NT2/D1 (cell line): ENCODE data around the gene TYRO3.
A peak's percentile ranks its signal among the peaks of the same experiment; 100 is the strongest.
"Not testable (repeated sequence)": the region's sequence is repeated elsewhere in the genome, so short reads cannot be mapped to it uniquely, and the experiment has no call there.

Source experiments
- DNase-seq: peaks from one replicate; pipeline ENCODE4 v3.0.0-alpha.2; 2011; ENCODE audit warnings: low read depth, low spot score
- H3K27me3 ChIP-seq: 2 replicates; pipeline ENCODE4 v1.6.0; 2011; ENCODE audit warnings: mild to moderate bottlenecking; ENCODE audit not compliant: insufficient read length, insufficient read depth
- H3K36me3 ChIP-seq: 2 replicates; pipeline ENCODE4 v1.6.1; 2011; ENCODE audit warnings: mild to moderate bottlenecking, low read length, mixed read lengths; ENCODE audit not compliant: insufficient read depth, insufficient read length
- H3K4me1 ChIP-seq: 2 replicates; pipeline ENCODE4 v1.5.1; 2011; ENCODE audit not compliant: insufficient read depth, insufficient read length
- H3K4me3 ChIP-seq: 2 replicates; pipeline ENCODE4 v1.5.1; 2011; ENCODE audit warnings: low read depth; ENCODE audit not compliant: insufficient read length
- H3K9ac ChIP-seq: 2 replicates; pipeline ENCODE4 v1.6.0; 2011; ENCODE audit warnings: low read depth; ENCODE audit not compliant: insufficient read length
- H3K9me3 ChIP-seq: 2 replicates; pipeline ENCODE4 v1.5.1; 2011; ENCODE audit warnings: mild to moderate bottlenecking, low read length; ENCODE audit not compliant: insufficient read depth
- SUZ12 ChIP-seq: IDR thresholded peaks from 2 replicates; pipeline ENCODE4 v1.6.1; 2011; ENCODE audit not compliant: insufficient read length, insufficient read depth; ENCODE audit errors: extremely low read depth
- YY1 ChIP-seq: IDR thresholded peaks from 2 replicates; pipeline ENCODE4 v1.6.1; 2011; ENCODE audit not compliant: insufficient read length, insufficient read depth
- ZNF274 ChIP-seq: IDR thresholded peaks from 2 replicates; pipeline ENCODE4 v1.6.1; 2011; ENCODE audit warnings: mild to moderate bottlenecking, low read depth, low read length

The TYRO3 gene

GRCh38 chr15:41584636-41585126 is 25.7 kb downstream of the TYRO3 start:
- TF ChIP-seq YY1 (no peak), SUZ12 (no peak), ZNF274 (no peak)
- no peaks in the 10 kb centered on the region for H3K27me3 ChIP-seq

GRCh38 chr15:41585127-41586047 is 26.4 kb downstream of the TYRO3 start:
- DNase-seq, result no peak
- H3K9me3 ChIP-seq, result no peaks in the 10 kb centered on the region
- H3K4me1 ChIP-seq, result peaks cover 2% of the 10 kb centered on the region
- H3K4me3 ChIP-seq, result peak overlapping the region; percentile 43
- H3K27me3 ChIP-seq, result no peaks in the 10 kb centered on the region
- TF ChIP-seq SUZ12 (no peak), ZNF274 (no peak), YY1 (no peak)
- no peaks in the 10 kb centered on the region for H3K36me3 ChIP-seq
- peak overlapping the region; percentile 79 for H3K9ac ChIP-seq

More at GRCh38 chr15:41584636-41585126, 25.7 kb downstream of the TYRO3 start:
- DNase-seq, result no peak
- no peaks in the 10 kb centered on the region for H3K9me3 ChIP-seq
- H3K9ac ChIP-seq, result peak overlapping the region; percentile 79
- H3K4me1 ChIP-seq, result peaks cover 2% of the 10 kb centered on the region
- peak overlapping the region; percentile 43 for H3K4me3 ChIP-seq
- no peaks in the 10 kb centered on the region for H3K36me3 ChIP-seq

GRCh38 chr15:41586531-41587282 is 27.7 kb downstream of the TYRO3 start:
- not testable (repeated sequence) for H3K4me3 ChIP-seq, H3K9ac ChIP-seq, H3K36me3 ChIP-seq, DNase-seq, H3K27me3 ChIP-seq, H3K9me3 ChIP-seq, H3K4me1 ChIP-seq

- not testable (repeated sequence) for H3K9me3 ChIP-seq, H3K36me3 ChIP-seq, H3K27me3 ChIP-seq, H3K9ac ChIP-seq, H3K4me1 ChIP-seq, DNase-seq, H3K4me3 ChIP-seq
Observed at GRCh38 chr15:41589018-41589417, 30.0 kb downstream of the TYRO3 start.

GRCh38 chr15:41589571-41589970 is 30.6 kb downstream of the TYRO3 start:
- not testable (repeated sequence) for H3K36me3 ChIP-seq, H3K9ac ChIP-seq, H3K4me1 ChIP-seq, H3K9me3 ChIP-seq, H3K27me3 ChIP-seq, DNase-seq, H3K4me3 ChIP-seq

- not testable (repeated sequence) for H3K9me3 ChIP-seq, H3K27me3 ChIP-seq, H3K9ac ChIP-seq, DNase-seq, H3K36me3 ChIP-seq, H3K4me1 ChIP-seq, H3K4me3 ChIP-seq
Observed at GRCh38 chr15:41591217-41591616, 32.2 kb downstream of the TYRO3 start.

- not testable (repeated sequence) for H3K4me3 ChIP-seq, H3K9me3 ChIP-seq, DNase-seq, H3K9ac ChIP-seq, H3K4me1 ChIP-seq, H3K36me3 ChIP-seq, H3K27me3 ChIP-seq
Observed at GRCh38 chr15:41592718-41593117, 33.7 kb downstream of the TYRO3 start.
